GM19324 (cell line): Measurements from ENCODE around the gene STXBP6.

ENCODE experiments used
- ATAC-seq: cut with Tn5 transposase; IDR thresholded peaks from one replicate; pipeline ENCODE4 v1.9.1; 2021; ENCODE audit warnings: mild to moderate bottlenecking, moderate library complexity; ENCODE audit not compliant: unreplicated experiment, low FRiP score

Gene STXBP6

GRCh38 chr14:24925771-24926374, 124.1 kb downstream of the STXBP6 start:
- no peak for ATAC-seq

- ATAC-seq, result no peak
Measured at GRCh38 chr14:24924544-24924943, 125.4 kb downstream of the STXBP6 start.

GRCh38 chr14:24921903-24922302, 128.0 kb downstream of the STXBP6 start:
- no peak for ATAC-seq

- no peak for ATAC-seq
Measured at GRCh38 chr14:24920265-24921075, 129.5 kb downstream of the STXBP6 start.

DNA sequence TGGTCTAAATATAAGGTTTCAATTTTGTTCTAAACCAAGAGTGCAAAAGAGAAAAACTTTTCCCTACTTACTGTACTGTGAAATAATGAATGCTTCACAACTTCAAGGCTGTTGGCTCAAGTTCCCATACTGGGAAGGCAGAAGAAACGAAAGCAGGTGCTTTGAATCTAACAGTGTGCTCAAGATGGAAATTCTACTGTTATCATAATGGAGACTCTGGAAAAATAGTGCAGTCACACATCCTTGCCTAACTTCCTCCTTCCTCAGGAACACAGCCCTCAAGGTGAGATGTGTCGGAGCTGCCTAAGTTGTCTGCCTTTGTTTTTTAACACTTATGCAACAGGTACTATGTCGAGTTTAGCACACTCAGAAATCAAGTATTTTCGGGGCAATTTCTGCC, 131.1 kb downstream of the STXBP6 start:
- no peak for ATAC-seq

- ATAC-seq, result no peak
Measured at GRCh38 chr14:24915958-24916595, 133.9 kb downstream of the STXBP6 start.

GRCh38 chr14:24915403-24915921, 134.5 kb downstream of the STXBP6 start:
- ATAC-seq, result no peak

DNA sequence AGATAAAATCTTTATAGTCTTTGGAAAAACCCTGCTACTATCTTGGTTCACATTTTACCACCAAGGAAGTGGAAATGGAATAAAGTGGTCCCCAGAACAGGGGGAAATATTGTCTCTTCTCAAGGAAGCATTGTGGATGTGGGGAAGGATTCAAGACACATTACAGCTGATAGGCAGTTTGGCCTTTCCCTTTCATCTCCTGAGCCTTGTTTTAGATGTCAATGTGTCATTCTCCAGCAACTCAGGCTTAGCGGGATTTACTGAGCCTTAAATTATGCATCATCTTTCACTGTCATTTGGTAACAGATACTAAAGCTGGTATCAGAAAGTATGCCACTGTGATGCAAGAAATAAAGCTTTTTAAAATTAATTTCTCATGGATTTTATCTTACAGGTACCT, 136.2 kb downstream of the STXBP6 start:
- ATAC-seq, result no peak

- ATAC-seq, result no peak
Measured at GRCh38 chr14:24913021-24913420, 136.9 kb downstream of the STXBP6 start.

- ATAC-seq, result no peak
Measured at GRCh38 chr14:24911324-24912109, 138.4 kb downstream of the STXBP6 start.

DNA sequence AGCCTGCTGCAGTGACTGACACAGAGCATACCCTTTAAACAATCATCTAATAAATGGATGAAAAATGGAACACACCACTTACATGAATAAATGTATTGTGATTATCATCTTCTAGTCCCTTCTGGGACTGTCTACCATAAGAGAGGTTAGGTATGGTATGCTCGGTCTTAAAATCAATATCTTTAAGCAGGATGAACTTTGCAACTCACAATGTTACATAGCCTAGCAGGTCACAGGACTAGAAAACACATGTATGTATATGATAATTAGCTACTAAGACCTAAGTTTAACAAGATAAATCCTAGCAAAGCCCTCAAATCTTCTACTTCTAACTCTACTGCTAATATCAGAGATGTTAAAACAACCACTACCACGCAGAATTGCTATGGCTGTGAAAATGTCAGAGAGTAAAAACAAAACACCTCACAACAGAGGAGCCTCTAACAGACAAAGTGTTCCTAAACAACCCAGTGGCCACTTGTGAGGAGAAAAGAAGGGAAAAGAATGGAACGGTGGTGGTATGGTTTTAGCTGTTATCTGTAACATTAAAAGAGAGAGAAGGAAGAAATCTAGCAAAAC, 139.4 kb downstream of the STXBP6 start:
- ATAC-seq, result no peak

GRCh38 chr14:24909523-24910302, 140.2 kb downstream of the STXBP6 start:
- no peak for ATAC-seq

DNA sequence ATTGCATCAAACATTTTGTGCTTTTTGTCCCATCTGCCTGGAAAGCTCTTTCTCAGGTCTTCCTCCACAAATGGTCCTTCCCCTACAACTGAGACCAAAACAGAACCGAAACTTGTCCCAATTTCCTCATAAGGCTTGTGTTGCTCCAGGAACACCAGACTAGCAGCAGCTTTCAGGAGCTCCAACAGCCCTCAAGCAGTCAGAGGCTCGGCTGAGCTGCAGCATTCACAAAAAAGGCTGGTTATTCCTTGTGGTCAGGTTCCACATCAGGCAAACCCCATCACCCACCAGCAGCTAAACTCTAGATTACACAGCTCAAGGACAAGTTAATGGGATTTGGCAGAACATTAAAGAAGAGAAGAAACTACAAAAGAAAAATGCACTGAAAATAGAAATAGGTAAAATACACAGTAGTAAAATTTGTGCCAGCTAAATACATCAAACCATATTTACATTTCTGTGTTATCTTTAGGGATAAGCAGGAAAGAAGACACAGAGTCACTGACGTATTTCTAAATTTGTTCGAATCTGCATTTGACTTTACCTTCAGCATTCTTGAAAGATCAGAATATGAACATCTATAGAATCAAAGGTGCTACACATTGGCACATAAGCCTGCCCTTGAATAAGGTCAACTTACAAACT, 141.2 kb downstream of the STXBP6 start:
- ATAC-seq, result no peak

- no peak for ATAC-seq
Measured at GRCh38 chr14:24904533-24904932, 145.4 kb downstream of the STXBP6 start.

DNA sequence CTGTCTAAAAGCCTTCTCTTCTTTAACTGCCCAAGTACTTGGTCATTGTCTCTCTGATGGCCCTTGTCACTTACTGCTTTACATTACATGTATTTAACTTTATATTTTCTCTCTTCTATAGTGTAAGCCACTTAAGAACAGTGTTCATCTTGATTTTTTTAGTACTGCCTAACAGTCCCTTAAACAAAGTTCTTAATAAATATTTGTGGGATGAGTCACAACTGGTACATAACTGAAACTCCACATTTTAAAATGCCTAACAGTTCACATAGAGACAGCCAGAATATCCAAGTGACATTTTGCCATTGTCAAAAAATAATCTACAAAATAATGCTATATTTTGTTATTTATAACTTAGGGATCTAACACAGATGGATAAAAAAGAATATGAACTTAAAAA, 146.6 kb downstream of the STXBP6 start:
- ATAC-seq, result no peak

DNA sequence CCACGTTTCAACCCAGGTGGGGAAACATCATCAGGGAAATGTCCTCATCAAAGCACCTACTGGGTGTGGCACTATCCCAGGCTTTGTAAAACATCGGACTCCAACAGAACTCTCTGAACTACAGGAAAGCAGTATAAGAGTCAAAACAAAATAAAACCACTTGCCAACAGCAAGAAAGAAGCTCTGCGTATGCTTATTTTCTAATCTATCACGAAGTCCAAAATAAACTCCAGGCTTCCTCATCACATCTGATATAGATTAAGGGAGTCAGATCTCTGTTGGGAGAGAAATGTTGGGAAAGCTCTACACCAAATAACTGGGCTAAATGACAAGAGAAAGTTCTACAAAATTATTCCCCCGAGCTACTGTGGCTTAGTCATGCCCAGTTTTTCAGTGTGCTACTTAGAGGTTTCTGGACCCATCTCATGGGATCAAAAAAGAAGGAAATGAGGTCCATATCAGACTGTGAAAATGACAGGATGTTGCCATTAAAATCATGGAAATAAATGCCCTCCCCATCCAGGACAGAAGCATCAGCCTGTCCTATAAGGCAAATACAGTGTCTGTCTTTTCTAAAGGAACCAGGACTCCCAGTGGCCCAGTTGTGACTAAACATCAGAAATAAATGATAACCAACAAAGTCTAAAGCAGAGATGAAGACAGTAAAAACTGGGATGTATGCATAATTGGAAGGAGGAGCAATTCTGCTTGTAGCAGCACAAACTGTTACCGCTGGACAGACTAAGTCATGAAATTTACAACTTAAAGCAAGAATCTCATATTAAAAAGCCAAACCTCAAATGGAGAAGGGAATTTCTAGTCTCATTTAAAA, 149.5 kb downstream of the STXBP6 start:
- no peak for ATAC-seq

DNA sequence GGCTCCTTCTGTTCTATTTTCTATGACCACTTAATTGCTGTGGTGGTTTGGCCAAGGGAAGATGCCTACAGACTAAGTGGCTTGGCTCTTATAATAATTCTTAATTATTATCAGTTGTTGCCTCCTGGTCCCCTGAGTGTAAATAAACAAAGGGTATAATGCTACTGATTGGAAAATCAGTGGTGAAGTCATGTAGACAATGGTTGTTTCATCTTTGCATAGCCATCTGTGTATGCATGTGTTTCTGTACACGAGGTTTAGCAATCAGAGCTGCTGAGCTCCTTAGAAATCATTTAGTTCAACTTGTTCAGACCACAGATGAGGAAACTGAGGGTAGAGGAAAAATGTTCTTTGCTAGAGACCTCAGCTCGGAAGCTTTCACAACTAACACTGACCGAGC, 152.2 kb downstream of the STXBP6 start:
- no peak for ATAC-seq

- ATAC-seq, result no peak
Measured at GRCh38 chr14:24895622-24896021, 154.3 kb downstream of the STXBP6 start.
